H1 (cell line): ENCODE data around the gene ANGPTL2. TPM values are rescaled to one million over a fixed set of nuclear protein-coding genes. Genes with fewer than 3 reads are reported as not detected.

Experiments used
- ATF3 ChIP-seq: IDR thresholded peaks from 2 replicates; pipeline ENCODE4 v1.6.1; 2011; ENCODE audit warnings: low read depth, mild to moderate bottlenecking, low read length; ENCODE audit not compliant: insufficient read depth
- polyA plus RNA-seq, 7 experiments: library from polyadenylated mRNA; depleted of rRNA in 3 of 7; stranded (reverse) in 5 of 7; unstranded in 2 of 7; fragments of >200 nt in 5 of 7; fragments of 200-250 nt in 2 of 7; gene quantifications; 1 replicate in 5 of 7; 2 replicates in 1 of 7; 4 replicates in 1 of 7; pipeline versions ENCODE4 v1.2.1 to v1.2.3, GENCODE V29; 2011 to 2013; ENCODE audit warnings: missing spikeins in 2 of 7, mixed read lengths in 2 of 7
- total RNA-seq: library from RNA; stranded (reverse); fragmentation: NEBNext Ultra II Directional; extraction: Animal tissue kit (Norgen Biotek cat#: 25700); gene quantifications from 2 replicates; pipeline ENCODE4 v1.2.1, GENCODE V29; 2021

Gene ANGPTL2
- total and polyA plus RNA-seq, 2 of the 8 experiments (the other 6 are each of a cell fraction or from before 2014, with no cell fraction given) = 9.0 to 10.6 TPM

DNA sequence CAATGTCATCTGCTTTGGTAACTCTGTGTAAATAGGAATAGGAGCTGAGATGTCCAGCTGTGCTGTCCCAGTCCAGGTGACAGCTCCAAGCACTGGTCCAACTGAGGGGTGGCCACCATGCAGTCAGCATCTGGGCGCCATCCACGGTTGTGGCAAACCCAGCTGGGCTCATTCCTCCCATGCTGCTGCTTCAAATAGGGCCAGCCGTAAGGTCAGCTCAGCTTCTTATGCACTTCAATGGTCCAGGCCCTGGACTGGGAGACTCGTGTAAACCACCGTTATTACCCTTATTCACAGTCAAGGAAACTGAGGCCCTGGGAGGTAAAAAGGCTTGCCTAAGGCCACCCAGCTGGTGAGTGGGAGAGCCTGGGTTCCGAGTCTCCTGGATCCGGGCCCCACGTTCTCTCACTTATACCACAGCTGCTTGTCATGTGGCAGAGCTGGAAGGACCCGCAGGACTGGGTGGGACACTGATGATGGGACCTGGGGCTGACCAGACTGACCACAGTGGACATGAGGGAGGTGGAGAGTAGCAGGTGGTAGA is 38.7 kb upstream of the ANGPTL2 start (continued):
- no peak for TF ChIP-seq ATF3
